HUES64 (cell line): ENCODE results near the gene GAGE10. TPM values are rescaled to one million over a fixed set of nuclear protein-coding genes. Genes with fewer than 3 reads are reported as not detected.

Experiments
- H3K27ac ChIP-seq: 2 replicates; pipeline ENCODE4 v1.7.0; 2013; ENCODE audit warnings: low read depth, low read length, inconsistent platforms
- H3K27me3 ChIP-seq: 2 replicates; pipeline ENCODE4 v1.6.1; 2013; ENCODE audit warnings: mild to moderate bottlenecking, low read length; ENCODE audit not compliant: insufficient read depth
- H3K36me3 ChIP-seq: 2 replicates; pipeline ENCODE4 v1.6.1; 2013; ENCODE audit warnings: mild to moderate bottlenecking, low read length; ENCODE audit not compliant: insufficient read depth
- H3K4me1 ChIP-seq: 2 replicates; pipeline ENCODE4 v1.6.1; 2013; ENCODE audit warnings: mild to moderate bottlenecking, low read length, moderate library complexity; ENCODE audit not compliant: insufficient read depth
- H3K4me3 ChIP-seq: 2 replicates; pipeline ENCODE4 v1.5.1; 2013; ENCODE audit warnings: mild to moderate bottlenecking, low read length, moderate library complexity
- H3K9ac ChIP-seq: 2 replicates; pipeline ENCODE4 v1.6.1; 2013; ENCODE audit warnings: mild to moderate bottlenecking, low read depth, low read length
- H3K9me3 ChIP-seq: 2 replicates; pipeline ENCODE4 v1.6.1; 2013; ENCODE audit warnings: low read depth, low read length; ENCODE audit not compliant: insufficient read depth
- WGBS: fragments of 150-250, 120-280 bp; methylation state at CpG from one replicate; pipeline ENCODE4 v1.1.7; 2013; ENCODE audit warnings: missing lambda C conversion rate; 5-methylcytosine and 5-hydroxymethylcytosine counted together
- polyA plus RNA-seq, 2 experiments: library from polyadenylated mRNA; stranded (reverse); fragments of 50-300 nt; gene quantifications; one replicate each; pipeline ENCODE4 v1.2.3, GENCODE V29; 2013

The GAGE10 gene
- not detected for polyA plus RNA-seq (2013, experiment 1 of 2)
- polyA plus RNA-seq (2013, experiment 2 of 2), result not detected

GRCh38 chrX:49303346-49303745, at the start of gene GAGE10:
TSS of gene GAGE10 (plus strand) at chrX:49303646. CDS start at chrX:49304860, 1,214 bp downstream.
- 93% methylated on average over 14 of the region's 15 CpGs for WGBS
- Histone ChIP-seq H3K9me3 (no peaks in the 10 kb centered on the region), H3K27ac (no peak within 1 kb of the TSS), H3K9ac (no peak within 1 kb of the TSS), H3K27me3 (no peaks in the 10 kb centered on the region), H3K36me3 (no peaks in the 10 kb centered on the region), H3K4me1 (no peaks in the 10 kb centered on the region), H3K4me3 (no peak within 1 kb of the TSS)

GRCh38 chrX:49254639-49255038, 48.8 kb upstream of the GAGE10 start:
- H3K4me1 ChIP-seq, result no peaks in the 10 kb centered on the region
- H3K36me3 ChIP-seq, result no peaks in the 10 kb centered on the region
- no peak overlapping the region for H3K9ac ChIP-seq
- no peaks in the 10 kb centered on the region for H3K27me3 ChIP-seq
- no peak overlapping the region for H3K27ac ChIP-seq
- no peak overlapping the region for H3K4me3 ChIP-seq
- WGBS, result 94% methylated on average over 7 of the region's 7 CpGs
- no peaks in the 10 kb centered on the region for H3K9me3 ChIP-seq

GRCh38 chrX:49256268-49256995, 47.0 kb upstream of the GAGE10 start:
- Histone ChIP-seq H3K36me3 (no peaks in the 10 kb centered on the region), H3K9ac (no peak overlapping the region), H3K27ac (no peak overlapping the region), H3K4me1 (no peaks in the 10 kb centered on the region), H3K27me3 (no peaks in the 10 kb centered on the region), H3K9me3 (no peaks in the 10 kb centered on the region), H3K4me3 (no peak overlapping the region)
- WGBS, result 96% methylated on average over 9 of the region's 9 CpGs

GRCh38 chrX:49257074-49257790, 46.2 kb upstream of the GAGE10 start:
- WGBS, result 92% methylated on average over 13 of the region's 14 CpGs
- Histone ChIP-seq H3K36me3 (no peaks in the 10 kb centered on the region), H3K27ac (no peak overlapping the region), H3K4me3 (no peak overlapping the region), H3K27me3 (no peaks in the 10 kb centered on the region), H3K4me1 (no peaks in the 10 kb centered on the region), H3K9me3 (no peaks in the 10 kb centered on the region), H3K9ac (no peak overlapping the region)

GRCh38 chrX:49257846-49258748, 45.3 kb upstream of the GAGE10 start:
- 91% methylated on average over 20 of the region's 20 CpGs for WGBS
- H3K9me3 ChIP-seq, result no peaks in the 10 kb centered on the region
- H3K4me3 ChIP-seq, result no peak overlapping the region
- no peaks in the 10 kb centered on the region for H3K4me1 ChIP-seq
- H3K27me3 ChIP-seq, result no peaks in the 10 kb centered on the region
- no peak overlapping the region for H3K9ac ChIP-seq
- H3K36me3 ChIP-seq, result no peaks in the 10 kb centered on the region
- no peak overlapping the region for H3K27ac ChIP-seq

- Histone ChIP-seq H3K4me1 (no peaks in the 10 kb centered on the region), H3K9ac (no peak overlapping the region), H3K27me3 (no peaks in the 10 kb centered on the region), H3K4me3 (no peak overlapping the region), H3K9me3 (no peaks in the 10 kb centered on the region), H3K36me3 (no peaks in the 10 kb centered on the region), H3K27ac (no peak overlapping the region)
- 94% methylated on average over 5 of the region's 5 CpGs for WGBS
These were observed 44.7 kb upstream of the GAGE10 start for GRCh38 chrX:49258749-49259124.

GRCh38 chrX:49260221-49260985, 43.0 kb upstream of the GAGE10 start:
- H3K36me3 ChIP-seq, result no peaks in the 10 kb centered on the region
- H3K9ac ChIP-seq, result no peak overlapping the region
- no peak overlapping the region for H3K27ac ChIP-seq
- H3K4me1 ChIP-seq, result no peaks in the 10 kb centered on the region
- no peaks in the 10 kb centered on the region for H3K9me3 ChIP-seq
- 96% methylated on average over 17 of the region's 17 CpGs for WGBS
- no peaks in the 10 kb centered on the region for H3K27me3 ChIP-seq
- H3K4me3 ChIP-seq, result no peak overlapping the region

GRCh38 chrX:49262603-49263002, 40.8 kb upstream of the GAGE10 start:
- no peaks in the 10 kb centered on the region for H3K27me3 ChIP-seq
- no peak overlapping the region for H3K9ac ChIP-seq
- no peaks in the 10 kb centered on the region for H3K36me3 ChIP-seq
- no peaks in the 10 kb centered on the region for H3K9me3 ChIP-seq
- no peak overlapping the region for H3K27ac ChIP-seq
- WGBS, result no CpG with 5 or more reads among the region's 1 CpG
- H3K4me1 ChIP-seq, result no peaks in the 10 kb centered on the region
- H3K4me3 ChIP-seq, result no peak overlapping the region

- WGBS, result 90% methylated on average over 10 of the region's 10 CpGs
- no peak overlapping the region for H3K4me3 ChIP-seq
- H3K36me3 ChIP-seq, result no peaks in the 10 kb centered on the region
- H3K27me3 ChIP-seq, result no peaks in the 10 kb centered on the region
- no peaks in the 10 kb centered on the region for H3K4me1 ChIP-seq
- no peaks in the 10 kb centered on the region for H3K9me3 ChIP-seq
- H3K27ac ChIP-seq, result no peak overlapping the region
- no peak overlapping the region for H3K9ac ChIP-seq
These were observed 39.8 kb upstream of the GAGE10 start for GRCh38 chrX:49263631-49264030.

- H3K36me3 ChIP-seq, result no peaks in the 10 kb centered on the region
- no peak within 1 kb of the TSS for H3K9ac ChIP-seq
- 93% methylated on average over 8 of the region's 11 CpGs for WGBS
- no peak within 1 kb of the TSS for H3K4me3 ChIP-seq
- no peak within 1 kb of the TSS for H3K27ac ChIP-seq
- no peaks in the 10 kb centered on the region for H3K27me3 ChIP-seq
- H3K4me1 ChIP-seq, result no peaks in the 10 kb centered on the region
- H3K9me3 ChIP-seq, result no peaks in the 10 kb centered on the region
These were observed 39.0 kb upstream of the GAGE10 start, which contains the start of gene FOXP3 for GRCh38 chrX:49264460-49264859. TSS of gene FOXP3 (minus strand) at chrX:49264710. CDS start at chrX:49258505, 6,205 bp downstream.
